HG02885 (cell line): ENCODE data around the gene EBLN2.
A peak's percentile ranks its signal among the peaks of the same experiment; 100 is the strongest.

Experiments used
- ATAC-seq: cut with Tn5 transposase; IDR thresholded peaks from one replicate; pipeline ENCODE4 v1.9.1; 2021; ENCODE audit warnings: mild to moderate bottlenecking; ENCODE audit not compliant: unreplicated experiment, poor library complexity

Gene EBLN2

DNA sequence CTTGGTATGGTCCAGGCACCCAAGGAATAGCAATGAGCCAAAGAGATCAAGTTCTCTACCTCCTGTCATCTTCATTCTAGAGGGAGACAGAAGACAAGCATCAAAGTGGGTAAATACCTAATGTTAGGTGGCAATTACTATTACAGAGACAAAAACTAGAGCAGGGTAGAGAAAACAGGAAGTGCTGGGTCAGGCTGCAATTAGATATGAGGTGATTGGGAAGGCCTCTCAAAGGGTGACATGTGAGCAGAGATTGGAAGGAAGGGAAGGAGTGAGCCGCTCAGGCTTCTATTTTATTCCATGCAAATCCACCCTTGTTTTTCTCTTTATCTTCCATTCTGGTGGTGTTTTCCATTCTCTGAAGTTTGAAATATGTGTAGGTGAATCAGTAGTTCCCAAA lies 37.4 kb downstream of the EBLN2 start:
- ATAC-seq = no peak

- peak; percentile 94 for ATAC-seq
Observed at GRCh38 chr3:73100741-73101559, 39.5 kb downstream of the EBLN2 start.

GRCh38 chr3:73101881-73102280 lies 40.4 kb downstream of the EBLN2 start:
- no peak for ATAC-seq

DNA sequence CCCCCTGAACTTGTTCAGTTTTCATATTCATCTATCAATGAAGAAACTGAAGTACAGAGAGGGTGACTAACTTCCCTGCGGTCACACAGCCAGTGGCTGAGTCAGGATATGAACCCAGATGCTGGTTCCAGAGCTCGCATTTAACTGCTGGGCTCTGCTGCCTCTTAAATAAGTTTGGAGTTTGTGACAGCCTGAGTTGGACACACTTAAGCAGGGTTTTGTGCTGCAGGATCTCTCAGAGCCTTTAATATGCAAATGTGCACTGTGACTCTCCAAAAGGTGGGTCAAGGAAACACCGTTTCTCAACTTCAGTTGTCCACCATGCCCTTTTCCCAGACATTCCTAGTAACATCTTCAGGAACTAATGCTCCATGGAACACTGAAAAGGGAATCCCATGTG lies 45.8 kb downstream of the EBLN2 start:
- no peak for ATAC-seq

GRCh38 chr3:73107676-73108187 lies 46.3 kb downstream of the EBLN2 start:
- ATAC-seq = no peak

DNA sequence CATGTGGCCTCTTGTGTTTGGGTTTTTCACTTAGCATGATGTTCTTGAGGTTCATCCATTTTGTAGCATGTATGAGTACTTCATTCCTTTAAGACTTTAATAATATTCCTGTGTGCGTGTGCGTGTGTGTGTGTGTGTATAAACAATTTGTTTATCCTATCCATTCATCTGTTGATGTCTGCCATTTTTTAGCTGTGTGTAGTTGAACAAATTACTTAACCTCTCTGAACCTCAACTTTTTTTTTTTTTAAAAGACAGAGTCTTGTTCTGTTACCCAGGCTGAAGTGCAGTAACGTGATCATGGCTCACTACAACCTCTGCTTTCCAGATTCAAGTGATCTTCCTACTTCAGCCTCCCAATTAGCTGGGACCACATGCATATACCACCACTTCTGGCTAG lies 47.3 kb downstream of the EBLN2 start:
- ATAC-seq = no peak

GRCh38 chr3:73110530-73110929 lies 49.1 kb downstream of the EBLN2 start:
- no peak for ATAC-seq
